Hippocampal formation (tissue), 2 donors: Measurements from ENCODE around the gene ARMC8.

Experiments
- DNase-seq, 2 donors: peaks; one replicate each; lab custom pipeline; 2025; lab: John Stamatoyannopoulos, UW

The ARMC8 gene

DNA sequence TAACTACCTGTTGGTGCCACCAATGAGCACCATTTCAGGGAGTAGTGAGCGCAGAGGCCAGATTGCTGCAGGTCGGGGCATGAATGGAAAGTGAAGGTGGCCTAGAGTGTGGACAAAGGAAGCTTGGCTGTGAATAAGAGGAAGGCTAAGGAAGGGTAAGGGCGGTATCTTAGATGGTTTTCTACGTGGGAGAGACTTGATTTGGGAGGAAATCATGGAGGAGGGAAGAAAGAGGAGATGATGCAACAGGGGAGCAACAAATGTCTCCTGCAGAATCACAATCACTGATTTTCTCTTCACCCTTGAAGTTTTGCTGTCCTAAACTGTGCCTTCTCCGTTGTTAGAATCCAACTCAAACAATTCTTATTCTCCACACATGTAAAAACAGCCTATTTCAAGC lies 120.8 kb downstream of the ARMC8 start:
- no peak for DNase-seq

GRCh38 chr3:138308783-138309182 lies 121.7 kb downstream of the ARMC8 start:
- no peak for DNase-seq

- no peak for DNase-seq
These were observed 123.4 kb downstream of the ARMC8 start for GRCh38 chr3:138310494-138310893.

DNA sequence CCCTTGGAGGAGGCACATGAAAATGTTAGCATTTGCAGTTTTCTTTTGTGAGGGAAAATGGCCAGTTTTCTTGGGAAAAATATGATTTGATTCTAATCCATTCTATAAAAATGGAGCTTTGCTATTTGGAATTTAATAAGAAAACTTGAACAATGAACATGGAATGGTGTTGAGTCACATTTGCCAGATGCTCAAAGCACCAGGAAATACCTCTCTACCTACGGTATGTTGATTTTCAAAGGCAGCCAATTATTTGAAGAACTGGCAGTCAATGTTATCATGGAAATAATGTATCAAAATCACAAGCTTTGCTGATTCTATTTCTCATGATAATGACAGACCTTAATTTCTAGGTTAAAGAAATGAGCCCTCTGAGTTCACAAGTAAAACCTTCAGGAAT lies 127.7 kb downstream of the ARMC8 start:
- no peak for DNase-seq

- no peak for DNase-seq
These were observed 130.6 kb downstream of the ARMC8 start for GRCh38 chr3:138317687-138318086.

GRCh38 chr3:138323971-138324370 lies 136.9 kb downstream of the ARMC8 start:
- DNase-seq, result no peak

GRCh38 chr3:138325990-138326389 lies 138.9 kb downstream of the ARMC8 start:
- DNase-seq, result no peak

GRCh38 chr3:138326866-138327595 lies 139.9 kb downstream of the ARMC8 start:
- DNase-seq, result no peak

DNA sequence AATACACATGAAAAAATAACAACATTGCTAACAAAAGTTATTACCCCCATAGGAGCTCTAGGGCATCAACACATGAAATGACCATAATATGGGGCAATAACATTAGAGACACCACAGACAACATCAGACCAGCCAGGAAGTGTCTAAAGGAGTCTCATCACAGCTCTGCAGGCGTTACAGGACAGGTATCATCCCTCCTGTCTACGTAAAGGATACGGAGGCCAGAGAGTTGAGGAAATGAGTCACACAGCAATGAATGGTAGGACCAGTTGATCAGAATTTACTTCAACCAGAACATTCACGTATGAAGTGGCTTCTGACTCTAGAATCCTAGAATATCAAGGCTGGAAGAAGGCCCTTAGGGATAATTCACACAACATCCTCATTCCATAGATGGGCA lies 140.7 kb downstream of the ARMC8 start:
- DNase-seq, result no peak

- DNase-seq, result no peak
These were observed 141.2 kb downstream of the ARMC8 start for GRCh38 chr3:138328341-138328740.

GRCh38 chr3:138329127-138329983 lies 142.3 kb downstream of the ARMC8 start, which contains the start of gene NME9:
Gene NME9 (minus strand): TSS chr3:138329851. CDS start chr3:138329335, 516 bp downstream.
- DNase-seq, result peak; percentile 67 to 86

DNA sequence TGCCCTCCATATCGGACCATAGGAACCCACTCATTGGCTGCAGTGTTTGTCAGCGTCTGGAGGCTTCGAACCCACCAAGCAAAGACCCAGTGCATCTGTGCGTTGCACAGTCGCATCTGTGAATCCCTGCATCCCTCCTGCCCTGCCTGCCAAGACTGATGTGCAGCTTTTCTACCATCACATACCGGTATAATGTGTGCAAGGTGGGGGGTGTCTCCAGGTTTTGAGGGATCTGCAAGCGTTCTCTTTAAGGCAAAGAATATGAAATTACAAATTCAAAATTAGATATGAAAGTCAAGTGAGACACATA lies 142.8 kb downstream of the ARMC8 start:
- no peak for DNase-seq

DNA sequence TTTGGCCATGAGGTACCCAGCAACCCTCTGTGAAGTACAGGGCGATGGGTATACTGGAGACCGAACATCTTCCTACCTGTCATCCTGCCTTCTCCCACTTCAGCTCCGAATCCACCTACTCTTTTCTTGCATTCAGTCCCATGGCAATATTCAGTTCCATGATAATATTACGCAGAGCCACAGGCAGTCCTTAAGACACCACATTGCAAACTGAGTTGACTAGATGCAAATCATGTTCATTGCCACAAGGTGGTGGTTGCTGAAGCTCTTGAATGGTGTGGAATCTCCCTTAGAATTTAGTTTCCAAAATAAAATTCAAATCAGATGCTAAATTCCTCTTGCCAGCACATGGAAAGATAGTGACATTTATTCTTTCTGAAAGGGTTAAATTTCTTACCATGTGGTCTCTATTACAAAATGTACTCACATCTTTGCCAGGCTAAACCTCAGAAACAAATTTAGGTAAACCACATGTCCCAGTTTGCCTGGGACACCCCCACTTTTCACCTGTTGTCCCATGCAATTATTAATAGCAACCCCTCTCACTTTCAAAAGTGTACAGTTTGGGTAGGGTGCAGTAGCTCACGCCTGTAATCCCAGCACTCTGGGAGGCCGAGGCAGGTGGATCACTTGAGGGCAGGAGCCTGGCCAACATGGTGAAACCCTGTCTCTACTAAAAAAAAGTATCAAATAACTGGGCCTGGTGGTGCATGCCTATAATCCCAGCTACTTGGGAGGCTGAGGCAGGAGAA lies 144.2 kb downstream of the ARMC8 start:
- peak in 1 of 2 donors; percentile 21 for DNase-seq

DNA sequence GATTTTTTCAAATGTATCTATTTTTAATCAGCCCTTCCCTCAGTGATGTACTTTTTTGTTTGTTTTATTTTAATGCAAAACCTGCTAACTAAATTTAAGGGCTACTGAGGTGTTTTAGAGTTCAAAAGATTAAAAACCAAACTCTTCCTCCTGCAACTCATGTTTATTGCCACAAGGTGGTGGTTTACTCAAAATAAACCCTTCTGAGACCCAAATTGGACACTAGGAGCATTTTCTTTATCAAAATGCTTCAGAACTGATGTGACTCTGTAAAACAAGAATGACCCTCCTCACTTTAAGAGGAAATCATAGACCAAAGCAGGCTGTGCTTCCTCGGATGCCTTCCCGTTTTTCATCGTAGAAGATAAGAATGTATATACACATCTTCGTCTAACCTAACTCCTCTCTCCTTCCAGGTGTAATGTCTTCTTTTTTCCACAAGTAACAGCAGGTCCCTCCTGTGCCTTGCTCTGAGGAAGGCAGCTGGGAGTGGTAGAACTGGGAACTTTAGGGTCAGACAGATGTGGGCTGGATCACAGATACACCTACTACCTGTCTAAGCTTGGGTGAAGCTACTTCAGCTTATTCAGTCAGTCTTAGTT lies 145.5 kb downstream of the ARMC8 start:
- DNase-seq, result peak in 1 of 2 donors; percentile 61

DNA sequence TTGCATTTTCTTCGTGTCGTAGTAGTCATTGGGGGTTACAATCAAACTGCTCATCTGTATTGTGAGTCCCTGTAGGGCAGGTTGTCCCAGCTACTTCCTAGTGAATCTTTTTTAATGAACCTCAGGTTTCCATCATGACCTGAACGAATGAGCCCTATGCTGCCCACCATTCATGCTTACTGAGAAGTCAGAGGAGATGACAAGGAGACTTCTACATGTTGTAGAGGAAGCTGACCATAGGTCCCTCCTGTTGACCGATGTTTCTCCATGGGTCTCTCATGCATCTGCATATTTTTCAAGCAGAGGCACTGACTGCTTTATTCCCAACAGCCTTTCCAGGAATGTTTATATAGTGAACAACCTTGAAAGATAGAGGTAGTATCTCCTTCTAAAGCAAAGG lies 147.5 kb downstream of the ARMC8 start:
- no peak for DNase-seq

DNA sequence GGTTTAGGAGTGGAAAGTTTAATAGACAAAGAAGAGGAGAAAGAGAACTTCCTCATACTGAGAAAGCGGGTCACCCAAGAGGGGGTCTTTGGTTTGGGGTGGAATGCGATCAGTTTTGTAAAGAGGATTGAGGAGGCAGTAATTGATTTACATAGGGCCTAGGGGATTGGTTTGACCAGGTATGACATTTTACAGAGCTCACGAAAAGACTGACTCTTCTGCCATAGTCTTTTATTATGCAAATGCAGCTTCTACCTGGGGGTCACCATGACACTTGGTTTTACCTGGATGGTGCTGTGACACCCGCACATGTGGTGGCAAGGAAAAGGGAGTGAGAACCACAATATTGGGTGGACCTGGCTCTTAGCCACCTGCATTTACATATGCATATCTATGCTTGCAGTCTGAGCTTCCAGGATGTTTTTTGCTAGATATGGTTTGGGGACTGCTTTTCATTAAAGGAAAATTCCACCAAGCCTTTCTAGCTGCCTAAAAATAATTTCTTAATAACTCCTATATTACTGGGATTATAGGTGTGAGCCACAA lies 149.4 kb downstream of the ARMC8 start:
- no peak for DNase-seq

DNA sequence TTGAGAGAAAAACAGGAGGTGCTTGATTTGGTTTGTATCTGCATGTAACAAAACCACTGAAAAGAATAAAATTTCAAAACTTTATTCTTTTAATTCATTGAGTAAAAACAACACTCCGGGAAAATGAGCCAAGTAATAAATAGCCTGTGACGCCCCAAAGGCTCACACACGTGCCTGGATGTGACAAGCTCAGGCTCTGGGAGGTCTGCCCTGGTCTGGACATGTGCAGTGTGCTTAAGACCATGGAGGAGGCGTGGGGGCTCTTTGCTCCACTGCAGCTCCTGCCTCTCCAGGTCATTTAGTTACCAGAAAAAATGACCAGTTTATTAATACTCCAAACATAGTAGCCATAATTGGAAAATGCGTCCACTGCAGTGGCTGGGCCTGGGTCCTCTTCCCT lies 151.1 kb downstream of the ARMC8 start:
- no peak for DNase-seq

DNA sequence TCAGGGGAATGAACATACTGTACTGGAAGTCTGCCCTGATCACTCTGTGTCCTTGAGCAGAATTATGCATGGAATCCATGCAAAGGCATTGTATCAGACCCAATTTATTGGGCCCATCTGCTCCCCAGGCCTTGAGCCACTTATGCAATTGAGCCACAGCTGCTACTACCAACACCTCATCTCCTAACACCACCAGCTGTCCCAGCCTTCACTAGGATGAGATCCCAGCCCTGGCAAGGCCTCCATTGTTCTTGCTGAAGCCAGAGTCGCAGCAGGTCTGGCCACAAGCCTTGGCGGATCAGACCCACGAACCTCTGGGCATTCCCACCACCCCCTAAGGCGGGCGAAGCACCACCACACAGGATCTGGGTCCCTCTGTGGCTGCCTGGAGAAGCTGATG lies 151.7 kb downstream of the ARMC8 start:
- no peak for DNase-seq

GRCh38 chr3:138340511-138340910 lies 153.4 kb downstream of the ARMC8 start:
- no peak for DNase-seq

- no peak for DNase-seq
These were observed 157.7 kb downstream of the ARMC8 start for GRCh38 chr3:138344754-138345153.
